Measurements from ENCODE around the gene OR5AU1.
A peak's percentile ranks its signal among the peaks of the same experiment; 100 is the strongest.

OR5AU1 gene

GRCh38 chr14:21155963-21156362 lies at the start of gene OR5AU1:
TSS of gene OR5AU1 (minus strand) at chr14:21156063. CDS start at chr14:21155872, 191 bp downstream.
- DNase-seq (ENCODE audit: low spot score) = no peak

DNA sequence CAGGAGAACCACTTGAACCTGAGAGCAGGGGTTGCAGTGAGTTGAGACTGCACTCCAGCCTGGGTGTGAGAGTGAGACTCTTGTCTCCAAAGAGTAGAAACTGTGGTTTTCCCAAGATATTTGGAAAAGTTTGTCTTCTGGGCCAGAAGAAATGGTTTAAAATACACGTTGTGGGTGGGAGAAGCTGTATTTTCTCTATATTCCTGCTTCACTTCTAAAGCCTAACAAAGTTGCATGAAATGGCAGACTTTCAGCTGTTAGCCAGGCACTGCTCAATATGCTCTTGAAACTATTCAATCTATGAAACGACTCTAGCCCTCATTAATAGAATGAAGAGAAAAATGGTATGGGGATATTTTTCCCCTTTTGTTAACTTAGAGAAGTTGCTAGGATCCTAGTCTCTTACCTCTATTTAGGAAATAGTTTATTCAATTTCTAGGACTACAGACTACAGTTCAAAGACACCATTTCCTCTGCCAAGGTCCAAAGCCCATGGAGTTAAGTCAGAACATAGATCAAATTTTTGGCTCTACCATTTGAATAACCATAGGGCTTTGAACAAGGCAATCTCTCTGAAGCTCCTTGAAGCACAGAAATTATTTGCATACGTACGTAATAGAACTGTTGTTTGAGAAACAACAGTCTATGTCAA lies 49.3 kb upstream of the OR5AU1 start:
- no peak for DNase-seq (ENCODE audit: low spot score)

GRCh38 chr14:21204167-21205025 lies 48.5 kb upstream of the OR5AU1 start:
- no peak for DNase-seq (ENCODE audit: low spot score)

DNA sequence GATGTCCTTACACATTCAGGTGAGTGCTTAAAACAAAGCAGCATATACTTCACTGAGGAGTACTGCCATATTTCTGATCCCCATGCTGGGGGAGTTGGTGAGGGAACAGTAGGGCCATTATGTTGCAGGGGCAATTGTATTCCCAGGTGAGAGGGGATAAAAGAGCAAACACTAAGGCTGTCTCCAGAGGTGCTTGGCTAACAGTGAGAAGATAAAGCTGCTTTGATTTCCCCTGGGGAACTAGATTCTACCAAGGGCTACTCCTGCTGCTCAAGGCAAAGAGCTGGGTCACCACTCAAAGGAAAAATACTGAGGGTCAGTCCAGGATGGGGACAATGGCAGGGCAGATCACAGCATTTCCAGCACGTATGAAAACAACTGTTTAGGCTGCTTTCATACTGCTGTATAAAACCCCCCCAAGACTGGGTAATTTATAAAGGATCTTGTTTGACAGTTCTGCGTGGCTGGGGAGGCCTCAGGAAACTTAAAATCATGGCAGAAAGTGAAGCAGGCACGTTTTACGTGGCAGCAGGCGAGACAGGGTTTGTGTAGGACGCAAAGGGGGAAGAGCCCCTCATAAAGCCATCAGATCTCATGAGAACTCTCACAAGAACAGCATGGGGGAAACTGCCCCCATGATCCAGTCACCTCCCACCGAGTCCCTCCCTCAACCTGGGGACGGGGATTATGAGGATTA lies 47.8 kb upstream of the OR5AU1 start:
- DNase-seq (ENCODE audit: low spot score) = no peak

DNA sequence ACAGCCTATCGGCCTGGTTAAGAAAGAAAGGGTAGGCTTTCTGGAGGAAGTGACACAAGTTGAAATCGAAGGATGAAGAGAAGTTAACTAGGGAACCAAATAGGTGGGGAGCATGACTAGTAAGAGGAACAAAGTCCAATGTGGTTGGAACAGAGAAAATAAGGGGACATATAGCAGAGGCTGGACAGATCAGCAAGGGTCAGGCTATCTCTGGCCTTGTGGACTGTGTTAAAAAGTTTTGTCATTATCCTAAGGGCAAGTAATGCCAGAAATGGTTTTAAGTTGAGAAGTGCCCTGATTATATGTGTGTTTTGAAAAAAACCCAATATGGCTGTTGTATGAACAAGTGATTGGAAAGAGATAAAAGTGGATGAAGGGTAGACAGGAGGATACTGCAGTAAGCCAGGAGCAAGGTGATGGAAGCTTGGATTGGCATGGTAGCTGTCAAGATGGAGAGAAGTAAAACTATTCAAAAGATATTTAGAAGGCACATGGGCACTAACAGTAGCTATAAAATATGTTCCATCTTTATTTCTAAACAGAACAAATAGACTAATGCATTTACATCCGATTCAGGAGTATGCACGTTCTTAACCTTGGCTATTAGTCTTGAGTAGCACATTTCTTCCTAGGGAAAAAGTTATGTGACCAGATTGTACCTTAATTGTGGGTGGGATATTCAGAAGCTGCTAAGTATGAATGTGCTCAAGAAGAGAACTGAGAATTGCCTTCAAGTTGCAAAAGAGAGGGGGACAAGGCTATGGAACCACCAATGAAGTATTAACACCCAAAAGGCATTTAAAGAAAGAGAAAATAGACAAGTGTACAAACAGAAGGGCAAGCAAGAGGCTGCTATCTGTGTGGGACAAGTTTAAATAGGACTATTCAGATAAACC lies 46.8 kb upstream of the OR5AU1 start:
- DNase-seq (ENCODE audit: low spot score) = no peak

- no peak for DNase-seq (ENCODE audit: low spot score)
These were observed 46.0 kb upstream of the OR5AU1 start for GRCh38 chr14:21201732-21202462.

DNA sequence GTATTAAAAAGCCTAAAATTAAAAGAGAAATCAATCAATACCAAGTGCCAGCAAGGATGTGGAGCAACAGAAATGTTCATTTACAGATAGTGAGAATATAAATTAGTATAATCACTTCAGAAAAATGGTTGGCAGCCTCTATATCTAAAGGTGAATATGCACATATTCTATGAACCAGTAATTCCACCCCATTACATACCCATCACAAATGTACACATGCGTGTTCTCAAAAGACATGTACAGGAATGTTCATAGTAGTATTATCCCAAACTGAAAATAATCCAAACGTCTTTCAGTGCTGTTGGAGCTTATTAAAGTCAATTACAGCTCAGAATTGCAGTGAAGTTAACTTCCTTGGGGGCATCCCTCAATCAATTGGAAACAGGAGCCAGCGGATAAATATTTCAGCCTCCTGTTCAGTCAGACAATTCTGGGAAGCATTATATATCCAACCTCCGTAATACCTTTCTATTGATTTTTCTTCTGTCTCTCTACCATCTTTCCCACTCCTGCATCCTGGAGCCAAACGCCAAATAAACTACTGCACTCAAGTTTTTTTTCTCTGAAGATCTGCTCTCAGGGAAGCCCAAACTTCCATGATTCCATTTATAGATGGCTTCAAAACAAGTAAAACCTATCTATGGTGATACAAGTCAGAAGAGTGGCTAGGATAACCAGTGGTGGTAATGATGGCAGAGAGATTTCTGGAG lies 45.0 kb upstream of the OR5AU1 start:
- DNase-seq (ENCODE audit: low spot score) = no peak

DNA sequence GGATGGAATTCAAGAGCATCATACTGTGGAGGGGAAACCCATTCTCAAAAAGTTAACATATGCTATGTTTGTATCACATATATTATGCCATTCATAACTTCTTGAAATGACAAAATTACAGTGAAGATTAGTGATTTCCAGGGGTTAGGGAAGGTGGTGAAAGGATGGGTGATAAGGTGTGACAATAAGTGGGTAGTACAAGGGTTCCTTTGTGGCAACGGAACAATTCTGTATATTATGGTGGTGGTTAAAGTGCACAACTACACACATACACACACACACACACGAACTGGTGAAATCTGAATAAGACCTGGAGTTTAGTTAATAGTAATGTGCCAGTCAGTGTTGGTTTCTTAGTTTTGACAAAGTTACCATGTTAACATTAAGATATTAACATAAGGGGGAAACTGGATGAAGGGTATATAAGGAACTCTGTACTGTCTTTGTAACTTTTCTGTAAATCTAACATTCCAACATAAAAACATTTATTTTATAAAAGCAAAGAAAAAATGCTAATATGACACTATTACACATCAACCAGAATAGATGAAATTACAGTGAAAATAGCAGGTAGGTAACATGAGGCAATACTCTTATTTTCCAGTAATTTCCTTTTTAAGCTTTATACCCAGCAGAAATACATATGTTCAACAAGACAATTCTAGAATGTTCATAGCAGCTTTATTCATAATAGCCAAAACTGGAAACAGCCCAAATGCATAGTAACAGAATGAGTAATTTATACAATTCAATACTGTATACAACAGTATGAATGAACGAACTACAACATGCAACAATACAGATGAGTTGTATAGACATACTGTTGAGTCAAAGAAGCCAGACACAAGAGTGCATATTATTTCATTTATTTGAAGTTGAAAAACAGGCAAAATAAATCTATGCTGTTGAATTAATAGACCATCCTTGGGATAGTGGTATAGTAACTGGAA lies 44.0 kb upstream of the OR5AU1 start:
- no peak for DNase-seq (ENCODE audit: low spot score)

GRCh38 chr14:21197418-21198205 lies 41.7 kb upstream of the OR5AU1 start:
- no peak for DNase-seq (ENCODE audit: low spot score)

DNA sequence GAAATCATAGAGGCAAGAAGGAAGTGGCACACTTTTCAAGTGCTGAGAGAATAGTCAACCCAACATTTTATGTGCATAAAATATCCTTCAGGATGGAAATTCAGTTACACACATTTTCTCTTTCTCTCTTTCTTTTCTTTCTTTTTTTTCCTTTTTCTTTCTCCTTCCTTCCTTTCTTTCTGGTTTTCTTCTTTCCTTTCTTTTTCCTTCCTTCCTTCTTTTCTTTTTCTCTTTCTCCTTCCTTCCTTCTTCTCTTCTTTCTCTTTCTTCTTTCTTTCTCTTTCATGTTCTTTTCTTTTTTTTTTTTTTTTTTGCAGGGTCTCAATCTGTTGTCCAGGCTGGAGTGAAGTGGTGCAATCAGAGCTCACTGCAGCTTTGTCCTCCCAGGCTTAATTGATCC lies 38.7 kb upstream of the OR5AU1 start:
- no peak for DNase-seq (ENCODE audit: low spot score)

- DNase-seq (ENCODE audit: low spot score) = no peak
These were observed 37.1 kb upstream of the OR5AU1 start for GRCh38 chr14:21192875-21193535.

GRCh38 chr14:21192447-21192822 lies 36.6 kb upstream of the OR5AU1 start:
- DNase-seq (ENCODE audit: low spot score) = no peak

- peak; percentile 72 for DNase-seq (ENCODE audit: low spot score)
These were observed 36.1 kb upstream of the OR5AU1 start for GRCh38 chr14:21191809-21192446.

- DNase-seq (ENCODE audit: low spot score) = no peak
These were observed 35.5 kb upstream of the OR5AU1 start for GRCh38 chr14:21191261-21191808.

DNA sequence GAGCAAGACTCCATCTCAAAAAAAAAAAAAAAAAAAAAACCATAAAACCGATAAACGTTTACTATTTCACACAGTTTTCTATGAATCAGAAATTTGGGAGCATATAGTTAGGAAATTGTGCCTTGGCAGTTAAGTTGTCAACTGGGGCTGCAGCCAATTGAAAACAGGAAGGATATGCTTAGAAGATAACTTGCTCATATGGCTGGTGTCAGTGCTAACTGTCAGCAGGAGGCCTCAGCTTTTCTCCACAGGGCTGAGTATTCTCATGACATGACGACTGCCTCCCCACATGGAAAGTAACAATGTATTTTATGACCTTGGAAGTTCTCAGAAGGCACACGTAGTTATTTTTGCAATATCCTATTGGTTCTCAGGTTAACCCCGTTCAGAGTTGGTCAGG lies 29.6 kb upstream of the OR5AU1 start:
- no peak for DNase-seq (ENCODE audit: low spot score)

DNA sequence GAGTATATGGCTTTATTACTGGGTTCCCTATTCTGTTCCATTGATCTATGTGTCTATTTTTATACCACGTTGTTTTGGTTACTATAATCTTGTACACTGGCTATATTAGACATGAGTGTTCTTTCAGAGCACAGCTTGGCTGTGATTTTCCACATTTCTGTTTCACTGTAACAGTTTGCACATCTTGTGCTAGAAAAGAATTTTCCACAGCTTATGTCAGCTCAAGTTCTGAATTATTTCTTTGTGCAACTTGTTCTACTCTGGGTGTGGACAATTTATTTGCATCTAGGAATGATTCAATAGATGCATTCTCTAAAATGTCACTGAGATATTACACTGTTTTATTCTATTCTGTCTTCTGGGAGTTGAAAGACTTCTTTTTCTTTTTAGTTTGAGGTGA lies 28.4 kb upstream of the OR5AU1 start:
- no peak for DNase-seq (ENCODE audit: low spot score)

- no peak for DNase-seq (ENCODE audit: low spot score)
These were observed 26.3 kb upstream of the OR5AU1 start for GRCh38 chr14:21182166-21182565.
